Measurements from ENCODE around the gene SSH2.
"Not testable (repeated sequence)": the region's sequence is repeated elsewhere in the genome, so short reads cannot be mapped to it uniquely, and the experiment has no call there.

The SSH2 gene

GRCh38 chr17:29833801-29834200 lies 96.2 kb downstream of the SSH2 start:
- DNase-seq, result no peak

- DNase-seq, result no peak
Measured at GRCh38 chr17:29828676-29829284, 101.2 kb downstream of the SSH2 start.

- DNase-seq, result no peak
Measured at GRCh38 chr17:29827179-29827578, 102.8 kb downstream of the SSH2 start.

DNA sequence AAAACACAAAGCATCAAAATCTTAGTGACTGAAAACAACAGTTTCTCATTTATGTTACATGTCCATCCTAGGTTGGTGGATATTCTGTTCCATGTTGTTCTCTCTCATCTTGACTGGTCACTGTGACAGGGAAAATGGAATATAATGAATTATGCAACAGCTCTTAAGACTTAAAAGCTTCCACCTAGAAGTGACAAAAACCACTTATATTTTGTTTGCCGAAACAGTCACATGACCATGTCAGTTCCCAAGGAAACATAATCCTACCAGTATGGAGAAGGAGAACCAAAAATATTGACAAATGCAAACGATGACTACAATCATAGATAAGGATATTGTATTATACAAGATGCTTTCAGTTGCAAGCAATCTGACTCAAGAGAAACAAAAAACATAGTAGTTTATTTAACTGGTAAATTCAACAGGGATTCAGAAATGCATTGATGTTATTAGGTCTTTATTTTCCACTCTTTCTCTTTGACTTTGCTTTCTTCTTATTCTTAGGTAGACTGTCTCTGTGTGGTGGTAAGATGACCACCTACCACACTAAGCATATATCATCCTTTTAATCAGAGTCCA lies 103.8 kb downstream of the SSH2 start:
- DNase-seq, result no peak

DNA sequence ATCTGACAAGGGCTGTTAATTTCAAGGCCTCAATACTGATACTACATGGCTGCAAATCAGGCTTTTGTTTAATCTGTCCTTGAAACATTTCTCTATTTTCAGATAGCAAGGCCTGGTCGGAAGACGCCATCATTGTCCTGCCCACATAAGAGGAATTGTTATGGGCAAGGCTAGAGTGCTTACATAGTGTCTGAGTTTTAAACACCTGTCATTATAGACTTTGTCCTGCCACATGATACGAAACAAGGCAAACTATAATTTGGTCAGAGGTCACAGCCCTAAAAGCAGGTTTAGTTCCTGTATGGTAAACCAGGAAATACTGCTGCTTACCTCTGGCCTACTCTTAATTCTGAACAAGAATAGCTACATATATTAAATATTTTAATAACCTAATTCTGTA lies 104.4 kb downstream of the SSH2 start:
- DNase-seq, result no peak

DNA sequence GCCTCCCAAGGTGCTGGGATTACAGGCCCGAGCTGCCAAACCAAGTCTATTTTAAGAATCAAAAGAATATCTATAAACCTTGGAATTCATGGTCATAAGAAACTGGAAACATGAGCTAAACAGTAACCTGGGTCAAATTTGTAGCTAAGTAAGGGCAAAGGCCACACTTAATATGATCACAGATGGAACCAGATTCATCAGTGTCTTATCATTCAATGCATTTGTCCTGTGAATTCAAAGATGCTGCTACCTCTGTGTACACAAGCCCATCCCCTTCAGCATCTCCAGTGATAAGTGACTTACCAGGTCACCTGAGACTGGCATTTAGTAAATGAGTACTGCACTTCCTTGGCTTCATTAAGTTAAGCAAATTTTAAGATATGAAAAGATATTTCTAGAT lies 108.1 kb downstream of the SSH2 start:
- no peak for DNase-seq

DNA sequence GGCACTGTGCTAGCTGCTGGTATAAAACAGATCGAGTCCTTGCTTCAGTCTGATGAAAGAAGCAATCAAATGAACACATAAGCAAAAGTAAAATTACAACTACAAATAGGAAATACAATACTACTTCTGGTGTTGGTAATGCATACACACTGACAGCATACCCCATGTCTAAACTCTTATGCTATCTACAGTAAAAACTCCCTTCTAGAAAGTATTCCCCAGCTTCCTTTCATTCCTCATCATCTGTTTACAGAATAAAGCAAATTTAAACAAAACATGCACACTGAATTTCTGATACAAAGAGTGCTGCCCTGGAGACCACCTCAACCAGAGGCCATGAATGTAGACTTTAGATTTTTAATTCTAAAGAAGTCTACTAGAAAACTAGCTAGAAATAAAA lies 109.6 kb downstream of the SSH2 start:
- DNase-seq, result no peak

DNA sequence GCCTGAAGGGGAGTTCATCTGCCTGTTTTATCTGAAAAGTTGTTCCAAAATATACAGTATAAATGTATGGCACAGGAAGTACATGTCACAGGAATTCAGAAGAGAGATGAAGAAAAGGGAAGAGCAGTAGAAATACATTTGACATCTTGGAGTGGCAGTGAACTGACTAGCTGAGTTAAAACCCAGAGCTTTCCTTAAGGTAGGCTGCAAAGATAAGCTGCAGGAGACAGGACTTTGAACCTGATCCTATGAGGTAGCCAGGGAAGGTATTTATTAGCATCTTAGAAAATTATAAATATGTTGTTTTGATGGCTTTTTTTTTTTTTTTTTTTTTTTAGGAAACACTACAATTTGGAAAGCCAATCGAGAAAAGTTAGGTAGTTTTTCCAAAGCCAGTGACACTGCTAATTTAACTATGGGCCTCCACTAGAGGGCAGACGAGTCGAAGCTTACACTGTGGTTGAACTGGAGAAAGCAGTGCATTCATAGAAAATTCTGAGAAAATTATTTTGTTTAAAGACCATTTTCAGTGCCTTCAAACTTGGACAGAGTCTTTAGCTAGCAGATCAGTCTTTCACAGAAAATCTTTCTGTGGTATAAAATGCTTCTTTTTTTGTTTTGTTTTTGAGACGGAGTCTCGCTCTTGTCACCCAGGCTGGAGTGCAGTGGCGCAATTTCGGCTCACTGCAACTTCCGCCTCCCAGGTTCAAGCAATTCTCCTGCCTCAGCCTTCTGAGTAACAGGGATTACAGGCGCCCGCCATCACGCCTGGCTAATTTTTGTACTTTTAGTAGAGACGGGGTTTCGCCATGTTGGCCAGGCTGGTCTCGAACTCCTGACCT lies 122.3 kb downstream of the SSH2 start:
- DNase-seq, result peak; percentile 76

DNA sequence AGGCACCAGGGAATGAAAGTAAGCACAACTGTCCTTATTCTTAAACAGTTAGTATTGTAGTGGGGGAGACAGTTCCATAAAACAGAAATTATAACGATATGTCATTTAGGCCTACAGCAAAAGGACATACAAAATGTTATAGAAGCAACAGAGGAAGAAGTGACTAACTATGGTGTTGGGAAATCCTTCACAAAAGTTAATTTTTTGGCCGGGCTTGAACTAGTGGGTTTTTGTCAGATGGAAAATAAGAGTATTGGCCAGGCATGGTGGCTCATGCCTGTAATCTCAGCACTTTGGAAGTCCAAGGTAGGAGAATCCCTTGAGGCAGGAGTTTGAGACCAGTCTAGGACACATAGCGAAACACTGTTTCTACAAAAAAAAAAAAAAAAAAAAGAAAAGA lies 127.8 kb downstream of the SSH2 start:
- no peak for DNase-seq

GRCh38 chr17:29800457-29800856 lies 129.6 kb downstream of the SSH2 start:
- no peak for DNase-seq

DNA sequence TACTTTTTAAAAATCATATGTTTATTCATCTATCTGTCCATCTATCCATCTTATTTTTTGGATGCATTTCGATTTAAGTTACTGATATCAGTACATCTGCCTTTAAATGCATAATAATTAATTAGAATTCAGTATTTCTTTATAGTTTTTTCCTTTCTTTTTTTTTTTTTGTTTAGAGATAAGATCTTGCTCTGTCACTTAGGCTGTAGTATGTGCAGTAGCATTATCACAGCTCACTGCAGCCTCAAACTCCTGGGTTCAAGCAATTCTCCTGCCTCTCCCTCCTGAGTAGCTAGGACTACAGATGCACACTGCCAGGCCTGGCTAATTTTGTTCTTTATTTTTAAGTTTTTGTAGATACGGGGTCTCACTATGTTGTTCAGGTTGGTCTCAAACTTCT lies 133.4 kb downstream of the SSH2 start:
- DNase-seq, result no peak

DNA sequence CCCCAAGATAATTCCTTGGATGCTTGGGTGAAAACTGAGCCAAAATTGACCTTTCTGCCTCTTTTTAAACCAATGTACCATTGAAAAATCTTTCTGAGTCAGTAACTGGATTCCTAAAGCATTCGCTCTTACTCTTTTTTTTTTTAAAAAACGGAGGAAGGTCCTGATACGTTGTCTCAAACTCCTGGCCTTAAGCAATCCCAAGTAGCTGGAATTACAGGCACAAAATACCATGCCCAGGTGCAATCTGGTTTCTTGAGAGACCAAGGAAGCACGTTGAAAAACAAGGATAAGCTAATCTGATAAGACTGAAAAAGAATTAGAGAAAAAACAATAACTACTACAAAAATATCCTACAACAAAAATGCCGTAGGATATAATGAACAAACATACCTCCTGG lies 136.5 kb downstream of the SSH2 start:
- no peak for DNase-seq

DNA sequence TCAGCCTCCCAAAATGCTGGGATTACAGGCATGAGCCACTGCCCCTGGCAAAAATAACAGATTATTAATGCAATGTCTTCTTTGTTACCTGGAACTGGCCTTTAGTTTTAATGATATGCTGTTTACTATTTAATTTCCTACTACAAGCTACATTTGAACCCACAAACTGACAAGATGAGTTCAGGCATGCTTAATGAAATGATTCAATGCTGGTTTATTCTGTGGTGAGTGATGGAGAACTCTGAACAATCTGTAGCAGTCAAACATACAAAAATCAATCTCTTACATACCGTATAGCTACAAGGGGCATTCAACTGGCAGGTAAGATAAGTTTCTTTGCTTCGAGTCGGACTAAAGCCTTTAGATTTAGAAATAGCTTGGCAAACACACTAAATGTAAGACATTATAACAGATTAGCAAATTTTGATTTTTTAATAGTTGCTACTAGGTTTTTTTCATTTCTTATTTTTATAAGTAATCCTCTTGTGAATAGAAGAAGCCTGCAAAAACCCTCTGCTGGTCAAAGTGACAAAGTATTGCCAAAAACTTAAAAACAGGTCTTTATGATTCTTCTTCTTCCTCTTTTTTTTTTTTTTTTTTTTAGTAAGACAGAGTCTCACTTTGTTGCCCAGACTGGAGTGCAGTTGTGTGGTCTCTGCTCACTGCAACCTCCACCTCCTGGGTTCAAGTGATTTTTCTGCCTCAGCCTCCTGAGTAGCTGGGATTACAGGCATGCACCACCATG lies 138.5 kb downstream of the SSH2 start:
- no peak for DNase-seq

- no peak for DNase-seq
Measured at GRCh38 chr17:29789196-29790170, 140.5 kb downstream of the SSH2 start.

DNA sequence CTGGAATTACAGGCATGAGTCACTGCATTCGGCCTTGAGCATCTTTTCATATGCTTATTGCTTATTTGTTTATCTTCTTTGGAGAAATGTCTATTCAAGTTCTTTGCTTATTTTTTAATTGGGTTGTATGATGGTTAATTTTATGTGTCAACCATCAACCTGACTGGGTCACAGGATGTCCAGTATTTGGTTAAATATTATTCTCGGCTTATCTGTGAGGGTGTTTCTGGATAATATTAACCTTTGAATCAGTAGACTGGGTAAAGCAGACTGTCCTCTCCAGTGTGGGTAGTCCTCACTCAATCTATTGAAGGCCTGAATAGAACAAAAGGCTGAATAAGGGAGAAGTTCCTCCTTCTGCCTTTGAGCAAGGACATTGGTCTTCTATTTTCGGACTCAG lies 142.0 kb downstream of the SSH2 start:
- DNase-seq, result no peak

- no peak for DNase-seq
Measured at GRCh38 chr17:29782917-29783316, 147.1 kb downstream of the SSH2 start.

DNA sequence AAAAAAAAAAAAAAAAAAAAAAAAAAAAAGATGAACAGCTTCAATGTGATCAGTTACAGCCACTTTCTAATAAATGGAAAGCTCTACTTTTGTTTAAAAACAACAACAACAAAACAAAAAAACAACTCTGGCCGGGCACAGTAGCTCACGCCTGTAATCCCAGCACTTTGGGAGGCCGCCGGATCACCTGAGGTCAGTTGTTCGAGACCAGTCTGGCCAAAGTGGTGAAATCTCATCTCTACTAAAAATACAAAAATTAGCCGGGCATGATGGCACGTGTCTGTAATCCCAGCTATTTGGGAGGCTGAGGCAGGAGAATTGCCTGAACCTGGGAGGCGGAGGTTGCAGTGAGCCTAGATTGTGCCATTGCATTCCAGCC lies 150.2 kb downstream of the SSH2 start:
- not testable (repeated sequence) for DNase-seq

GRCh38 chr17:29778956-29779811 lies 150.8 kb downstream of the SSH2 start:
- peak; percentile 82 for DNase-seq

GRCh38 chr17:29777663-29778062 lies 152.4 kb downstream of the SSH2 start:
- no peak for DNase-seq

DNA sequence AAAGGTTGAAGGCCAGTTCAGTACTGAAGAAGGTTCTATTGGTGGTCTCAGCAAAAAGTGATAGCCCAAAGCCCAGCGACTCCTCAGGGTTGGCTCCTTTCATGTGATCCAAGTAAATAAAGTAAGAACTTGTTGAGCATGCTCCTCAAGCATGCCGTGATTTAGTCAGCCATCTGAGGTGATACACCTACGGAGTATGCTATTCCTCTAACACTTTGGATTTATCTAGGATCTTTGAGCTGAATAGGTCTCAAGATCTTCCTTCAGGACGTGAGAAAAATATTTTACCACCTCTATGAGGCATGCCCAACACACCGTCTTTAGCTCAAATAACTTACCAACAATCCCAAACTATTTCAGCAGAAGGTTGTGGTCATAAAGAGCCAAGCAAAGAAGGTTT lies 154.0 kb downstream of the SSH2 start:
- no peak for DNase-seq

DNA sequence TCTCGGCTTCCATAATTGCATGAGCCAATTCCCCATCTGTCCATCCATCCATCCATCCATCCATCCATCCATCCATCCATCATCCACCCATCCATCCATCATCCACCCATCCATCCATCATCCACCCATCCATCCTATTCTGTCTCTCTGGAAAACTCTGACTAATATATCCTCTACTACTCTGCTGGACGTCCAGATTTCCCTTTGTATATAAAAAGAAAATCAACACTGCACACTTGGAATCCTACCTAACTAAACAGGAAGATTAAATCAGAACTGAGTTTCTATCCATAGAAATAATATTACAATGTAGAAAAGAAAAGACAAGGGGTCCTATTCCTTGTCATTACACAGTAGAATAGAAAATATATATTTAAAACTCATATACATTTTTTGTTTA lies 157.0 kb downstream of the SSH2 start:
- DNase-seq, result no peak

Measured in CD4-positive, alpha-beta T cell treated with Interleukin-4 for 4 hours (primary cell).